NCI-H510A (cell line): ENCODE data around the gene TSSK3.

Experiments
- DNase-seq: peaks from one replicate; lab custom pipeline; 2025; lab: John Stamatoyannopoulos, UW

The TSSK3 gene

GRCh38 chr1:32362474-32363313 is at the start of gene TSSK3, which contains the start of gene FAM229A:
Gene TSSK3, plus strand, starts transcription at chr1:32362539. Its CDS starts 163 bp downstream, at chr1:32362702.
Gene FAM229A, minus strand, starts transcription at chr1:32362485. Its CDS starts 394 bp downstream, at chr1:32362091.
- no peak for DNase-seq

- no peak for DNase-seq
These were observed 45.4 kb upstream of the TSSK3 start for GRCh38 chr1:32316903-32317277.

GRCh38 chr1:32318127-32318869 is 44.0 kb upstream of the TSSK3 start:
- DNase-seq, result no peak

- no peak for DNase-seq
These were observed 40.5 kb upstream of the TSSK3 start for GRCh38 chr1:32321712-32322291.

DNA sequence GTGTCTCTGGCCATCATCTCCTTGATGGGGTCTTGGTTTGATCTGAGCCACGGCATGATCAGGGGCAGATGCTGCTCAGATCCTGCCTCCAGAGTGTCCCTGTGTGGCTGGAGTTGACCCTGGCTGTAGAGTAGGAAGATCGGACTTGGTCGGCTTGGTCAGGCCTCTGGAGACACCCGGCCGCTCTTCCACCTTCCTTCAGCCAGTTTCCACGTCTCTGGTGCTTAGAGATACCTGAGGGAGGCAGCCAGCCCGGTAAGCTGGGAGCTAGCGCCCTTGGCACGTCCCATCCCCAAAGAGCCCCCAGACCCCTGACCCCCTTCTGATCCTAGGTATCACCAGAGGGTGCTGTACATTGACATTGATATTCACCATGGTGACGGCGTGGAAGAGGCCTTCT is 35.1 kb upstream of the TSSK3 start:
- no peak for DNase-seq

DNA sequence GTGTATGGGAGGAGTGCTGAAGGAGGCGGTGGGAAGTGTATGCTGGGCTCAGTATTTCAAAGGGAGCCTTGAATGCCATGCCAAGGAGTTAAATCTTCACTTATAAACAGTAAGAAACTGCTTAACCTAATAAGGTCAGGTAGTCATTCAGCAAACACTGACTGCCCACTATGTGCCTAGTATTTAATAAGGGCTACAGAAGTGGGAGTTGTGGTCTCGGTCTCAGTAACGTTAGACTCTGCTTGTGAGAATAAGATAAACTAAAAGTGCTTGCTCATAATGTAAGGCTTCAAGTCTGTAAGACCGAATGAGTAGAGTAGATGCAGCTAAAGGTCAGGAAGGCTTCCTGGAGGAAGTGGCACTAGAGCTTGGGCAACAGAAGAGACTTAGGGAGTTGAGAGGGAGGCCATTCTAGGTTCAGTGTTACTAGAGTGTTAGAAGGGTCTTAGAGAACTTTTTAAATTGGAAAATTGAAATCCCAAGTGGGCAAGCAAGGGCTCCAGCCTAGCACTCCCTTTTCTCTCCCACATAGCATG is 32.3 kb upstream of the TSSK3 start:
- no peak for DNase-seq

GRCh38 chr1:32330558-32331151 is 31.7 kb upstream of the TSSK3 start:
- no peak for DNase-seq

- DNase-seq, result no peak
These were observed 30.8 kb upstream of the TSSK3 start for GRCh38 chr1:32331549-32331948.

DNA sequence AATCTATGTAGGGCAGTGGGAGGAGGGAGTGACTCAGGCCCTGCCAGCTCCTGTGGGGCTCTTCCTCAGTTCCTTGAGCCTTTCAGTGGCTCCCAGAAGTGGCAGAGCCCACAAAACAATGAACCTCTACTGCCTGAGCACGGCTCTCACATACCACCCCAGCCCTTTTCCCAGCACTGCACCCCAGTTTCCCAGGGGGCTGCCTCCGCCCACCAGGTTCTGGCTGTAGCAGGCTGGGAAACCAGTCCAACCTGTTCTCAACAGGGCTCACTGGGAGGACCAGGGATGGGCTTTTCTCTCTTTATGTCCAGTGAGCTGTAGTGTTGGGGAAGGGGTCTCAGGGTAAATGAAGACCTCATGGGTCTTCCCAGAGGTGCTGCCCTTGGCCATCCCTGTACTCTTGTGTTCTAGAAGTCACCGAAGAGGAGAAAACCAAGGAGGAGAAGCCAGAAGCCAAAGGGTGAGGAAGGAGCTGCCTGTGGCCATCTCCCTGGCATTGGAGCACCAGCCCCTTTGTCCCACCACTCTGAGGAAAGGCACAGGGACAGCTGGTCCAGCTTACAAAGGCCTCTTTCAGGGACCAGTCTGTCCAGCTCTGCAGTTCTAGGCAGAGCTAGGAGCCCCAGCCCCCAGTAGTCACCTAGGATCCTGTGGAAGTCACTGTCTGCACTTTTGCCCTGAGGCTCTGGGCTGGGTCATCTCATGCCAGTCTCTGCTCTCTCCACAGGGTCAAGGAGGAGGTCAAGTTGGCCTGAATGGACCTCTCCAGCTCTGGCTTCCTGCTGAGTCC is 29.9 kb upstream of the TSSK3 start:
- DNase-seq, result no peak

GRCh38 chr1:32333251-32333963 is 28.9 kb upstream of the TSSK3 start:
- no peak for DNase-seq

GRCh38 chr1:32334274-32334861 is 28.0 kb upstream of the TSSK3 start:
- no peak for DNase-seq

- no peak for DNase-seq
These were observed 27.3 kb upstream of the TSSK3 start for GRCh38 chr1:32334864-32335534.

DNA sequence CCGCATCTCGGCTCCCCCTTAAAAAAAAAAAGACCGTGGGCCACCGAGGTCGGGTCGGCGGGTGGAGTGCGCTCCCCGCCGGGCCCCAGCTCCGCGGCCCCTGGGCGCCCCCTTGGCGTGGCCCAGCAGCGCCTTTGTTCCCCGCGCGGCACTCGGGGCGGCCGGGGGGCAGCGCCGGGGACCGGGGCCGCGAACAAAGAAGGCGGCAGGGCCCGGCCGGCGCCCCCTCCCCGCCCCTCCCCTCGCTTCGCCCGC is 26.9 kb upstream of the TSSK3 start:
- DNase-seq, result no peak

DNA sequence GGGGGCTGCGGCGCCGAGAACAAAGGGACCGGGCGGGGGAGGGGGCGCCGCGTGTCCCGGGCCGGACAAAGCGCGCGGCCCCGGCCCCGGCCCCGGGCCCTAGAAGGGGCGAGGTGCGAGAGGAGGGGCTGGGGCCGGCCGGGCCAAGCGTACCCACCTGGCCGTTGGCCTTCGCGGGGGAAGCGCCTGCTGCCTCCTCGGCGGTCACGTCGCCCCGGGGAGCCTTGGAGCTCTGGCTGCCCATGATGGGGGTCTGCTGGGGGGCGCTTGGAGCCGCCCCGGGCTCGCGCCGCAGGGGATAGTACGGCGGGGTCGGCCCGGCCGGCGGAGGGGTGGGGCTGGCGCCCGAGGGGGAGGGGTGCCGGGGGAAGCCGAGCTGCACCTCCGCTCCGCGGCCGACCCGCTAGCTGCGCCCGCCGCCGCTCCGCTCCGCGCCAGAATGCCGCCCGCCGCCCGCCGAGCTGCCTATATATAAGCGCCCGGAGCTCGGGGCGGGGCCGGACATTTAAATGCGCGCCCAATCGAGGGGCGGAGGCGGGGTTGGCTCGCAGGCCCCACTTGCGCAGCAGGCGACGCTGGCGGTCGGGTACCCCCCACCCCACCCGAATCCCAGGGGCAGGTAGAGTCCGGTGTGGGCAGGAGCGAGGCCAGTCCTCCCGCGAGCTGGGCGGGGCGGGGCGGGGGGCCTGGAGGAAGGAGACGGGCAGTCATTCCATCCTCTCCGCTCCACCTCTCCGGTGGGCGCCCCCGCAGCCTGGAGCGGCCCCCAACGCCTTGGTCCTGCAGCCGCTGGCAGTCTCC is 26.3 kb upstream of the TSSK3 start, which contains the start of gene MARCKSL1:
TSS of gene MARCKSL1 (minus strand) at position 444 of the 801 bp plus-strand sequence. CDS start at position 244, 200 bp downstream.
- peak; percentile 47 for DNase-seq

DNA sequence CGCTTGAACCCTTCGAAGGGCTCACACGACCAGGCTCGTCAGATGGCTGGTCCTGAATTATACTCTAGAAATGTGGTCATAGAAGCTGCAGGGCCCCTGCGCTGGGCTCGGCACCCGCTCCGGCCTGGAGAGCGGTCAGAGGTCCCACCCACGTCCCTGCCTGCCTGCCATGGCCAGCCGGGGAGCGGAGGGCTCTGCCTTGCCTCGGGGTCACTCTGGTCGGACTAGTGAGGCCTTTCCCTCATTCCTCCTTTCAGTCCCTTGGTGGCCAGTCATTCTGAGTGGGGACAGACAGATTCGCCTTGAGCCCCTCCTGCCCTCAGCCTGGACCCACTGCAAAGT is 25.8 kb upstream of the TSSK3 start:
- DNase-seq, result no peak

- DNase-seq, result no peak
These were observed 25.2 kb upstream of the TSSK3 start for GRCh38 chr1:32336963-32337675.

GRCh38 chr1:32337855-32338636 is 24.3 kb upstream of the TSSK3 start:
- no peak for DNase-seq
